Panc1 (cell line): Measurements from ENCODE around the gene CIAO2B. TPM values are rescaled to one million over a fixed set of nuclear protein-coding genes. Genes with fewer than 3 reads are reported as not detected.

Source experiments
- ATAC-seq: fragments of 200-7000 bp; cut with Tn5 transposase; 2 replicates; pipeline ENCODE4 v1.9.1; 2020; ENCODE audit warnings: mild to moderate bottlenecking, moderate library complexity
- BruUV-seq: library from RNA; stranded (reverse); fragments of 400-500 nt; replicated peaks from 2 replicates; lab custom pipeline; 2021; lab: Mats Ljungman, UMichigan
- CTCF ChIA-PET: fragments of 300-600 bp; sonication (Branson Sonifier 250); formaldehyde crosslinking; loops from one replicate; lab custom pipeline; 2022; ENCODE audit warnings: antibody characterized with exemption; lab: Charles Lee
- POLR2A ChIA-PET: fragments of 300-600 bp; sonication (Branson Sonifier 250); formaldehyde crosslinking; loops from one replicate; lab custom pipeline; 2022; ENCODE audit warnings: antibody characterized with exemption; lab: Charles Lee
- DNase-seq: peaks from one replicate; pipeline ENCODE4 v3.0.0-alpha.2; 2010; ENCODE audit warnings: low read depth, low spot score
- H3K27ac ChIP-seq: 2 replicates; pipeline ENCODE4 v1.5.1; 2011; ENCODE audit warnings: mild to moderate bottlenecking, low read length, inconsistent platforms
- H3K27me3 ChIP-seq: fragments of 200-500 bp; sonication (Bioruptor generic); 2 replicates; pipeline ENCODE4 v1.6.0; 2014; ENCODE audit warnings: low read length, inconsistent platforms; ENCODE audit not compliant: control insufficient read depth, insufficient read depth
- H3K36me3 ChIP-seq: fragments of 200-500 bp; sonication (Bioruptor generic); 2 replicates; pipeline ENCODE4 v1.5.1; 2014; ENCODE audit warnings: inconsistent platforms, mild to moderate bottlenecking, low read length, moderate library complexity; ENCODE audit not compliant: control insufficient read depth, insufficient read depth
- H3K4me1 ChIP-seq: 2 replicates; pipeline ENCODE4 v1.5.1; 2011; ENCODE audit warnings: inconsistent platforms, mild to moderate bottlenecking, low read length, moderate library complexity; ENCODE audit not compliant: control insufficient read depth, insufficient read depth
- H3K4me3 ChIP-seq, 2 experiments: 2 replicates each; pipeline ENCODE4 v1.5.1; 2011 to 2012; ENCODE audit warnings: low read depth in 2 of 2, low read length in 2 of 2, mild to moderate bottlenecking in 2 of 2, inconsistent platforms in 1 of 2, moderate library complexity in 1 of 2
- H3K9me3 ChIP-seq: fragments of 200-500 bp; sonication (Bioruptor generic); 2 replicates; pipeline ENCODE4 v1.5.1; 2014; ENCODE audit warnings: low read depth, mild to moderate bottlenecking, inconsistent platforms, low read length, moderate library complexity; ENCODE audit not compliant: control insufficient read depth, insufficient read depth
- POLR2AphosphoS5 ChIP-seq: IDR thresholded peaks from 2 replicates; pipeline ENCODE4 v1.6.1; 2012; ENCODE audit warnings: mild to moderate bottlenecking, low read depth, low read length, moderate library complexity
- SIN3A ChIP-seq: IDR thresholded peaks from 2 replicates; pipeline ENCODE4 v1.6.1; 2012; ENCODE audit warnings: low read depth, mild to moderate bottlenecking, low read length, moderate library complexity, borderline replicate concordance; ENCODE audit not compliant: insufficient read depth
- TCF7L2 ChIP-seq: IDR thresholded peaks from 2 replicates; pipeline ENCODE4 v1.6.1; 2011; ENCODE audit warnings: mild to moderate bottlenecking, low read depth, low read length, inconsistent platforms
- in situ Hi-C: cut with HindIII; loops from 2 replicates; pipeline ENCODE4 v1.10.0; 2016; ENCODE audit warnings: low sequenced_read_pairs, low pct_unique_long_range_greater_than_20kb
- intact Hi-C: fragments of 100-400 bp; cut with micrococcal nuclease; formaldehyde crosslinking; loops from one replicate; pipeline ENCODE4 v1.10.0; 2022; ENCODE audit not compliant: unreplicated experiment
- total RNA-seq: library from RNA; stranded (reverse); gene quantifications from one replicate; pipeline ENCODE4 v1.2.1, GENCODE V29; 2021; ENCODE audit not compliant: unreplicated experiment
- TF ChIP-seq, protein P1 (sequence below): fragments of 450-650 bp; IDR thresholded peaks from 2 replicates; pipeline ENCODE4 v1.5.1; 2017; ENCODE audit warnings: mild to moderate bottlenecking
- TF ChIP-seq, protein P2 (sequence below), 2 experiments: IDR thresholded peaks; 2 replicates each; pipeline ENCODE4 v1.6.1; 2011 to 2012; ENCODE audit warnings: low read depth in 2 of 2, control low read depth in 1 of 2, low read length in 1 of 2, mild to moderate bottlenecking in 1 of 2, moderate library complexity in 1 of 2; ENCODE audit not compliant: insufficient read depth in 1 of 2

The CIAO2B gene
- total RNA-seq, 1 experiment from 2014 or later = 96.6 TPM

DNA sequence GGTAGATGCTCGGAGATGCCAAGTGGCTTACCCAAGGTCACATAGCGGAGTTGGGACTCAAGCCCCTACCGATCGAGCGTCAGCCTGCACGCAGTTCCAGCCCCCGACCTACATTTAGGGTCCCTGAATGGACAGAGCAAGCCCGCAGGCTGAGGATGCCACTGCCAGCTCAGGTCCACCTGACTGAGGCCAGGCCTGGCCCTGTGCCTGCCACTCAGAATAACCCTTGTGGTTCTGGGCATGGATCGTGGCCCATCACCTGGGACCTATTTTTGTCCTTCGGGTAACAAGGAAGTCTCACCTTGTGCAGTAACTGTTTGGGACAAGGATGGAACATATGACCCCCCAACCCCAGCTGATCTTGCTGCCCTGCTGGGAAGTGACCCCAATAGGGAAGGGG, 32.6 kb downstream of the CIAO2B start:
- Histone ChIP-seq H3K36me3 (no peaks in the 10 kb centered on the region), H3K27me3 (no peaks in the 10 kb centered on the region), H3K27ac (no peak overlapping the region), H3K4me3 (no peak overlapping the region), H3K4me1 (peaks cover 9% of the 10 kb centered on the region), H3K9me3 (no peaks in the 10 kb centered on the region)
- TF ChIP-seq, protein P1, sequence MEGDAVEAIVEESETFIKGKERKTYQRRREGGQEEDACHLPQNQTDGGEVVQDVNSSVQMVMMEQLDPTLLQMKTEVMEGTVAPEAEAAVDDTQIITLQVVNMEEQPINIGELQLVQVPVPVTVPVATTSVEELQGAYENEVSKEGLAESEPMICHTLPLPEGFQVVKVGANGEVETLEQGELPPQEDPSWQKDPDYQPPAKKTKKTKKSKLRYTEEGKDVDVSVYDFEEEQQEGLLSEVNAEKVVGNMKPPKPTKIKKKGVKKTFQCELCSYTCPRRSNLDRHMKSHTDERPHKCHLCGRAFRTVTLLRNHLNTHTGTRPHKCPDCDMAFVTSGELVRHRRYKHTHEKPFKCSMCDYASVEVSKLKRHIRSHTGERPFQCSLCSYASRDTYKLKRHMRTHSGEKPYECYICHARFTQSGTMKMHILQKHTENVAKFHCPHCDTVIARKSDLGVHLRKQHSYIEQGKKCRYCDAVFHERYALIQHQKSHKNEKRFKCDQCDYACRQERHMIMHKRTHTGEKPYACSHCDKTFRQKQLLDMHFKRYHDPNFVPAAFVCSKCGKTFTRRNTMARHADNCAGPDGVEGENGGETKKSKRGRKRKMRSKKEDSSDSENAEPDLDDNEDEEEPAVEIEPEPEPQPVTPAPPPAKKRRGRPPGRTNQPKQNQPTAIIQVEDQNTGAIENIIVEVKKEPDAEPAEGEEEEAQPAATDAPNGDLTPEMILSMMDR = no peak
- TF ChIP-seq, protein P2, sequence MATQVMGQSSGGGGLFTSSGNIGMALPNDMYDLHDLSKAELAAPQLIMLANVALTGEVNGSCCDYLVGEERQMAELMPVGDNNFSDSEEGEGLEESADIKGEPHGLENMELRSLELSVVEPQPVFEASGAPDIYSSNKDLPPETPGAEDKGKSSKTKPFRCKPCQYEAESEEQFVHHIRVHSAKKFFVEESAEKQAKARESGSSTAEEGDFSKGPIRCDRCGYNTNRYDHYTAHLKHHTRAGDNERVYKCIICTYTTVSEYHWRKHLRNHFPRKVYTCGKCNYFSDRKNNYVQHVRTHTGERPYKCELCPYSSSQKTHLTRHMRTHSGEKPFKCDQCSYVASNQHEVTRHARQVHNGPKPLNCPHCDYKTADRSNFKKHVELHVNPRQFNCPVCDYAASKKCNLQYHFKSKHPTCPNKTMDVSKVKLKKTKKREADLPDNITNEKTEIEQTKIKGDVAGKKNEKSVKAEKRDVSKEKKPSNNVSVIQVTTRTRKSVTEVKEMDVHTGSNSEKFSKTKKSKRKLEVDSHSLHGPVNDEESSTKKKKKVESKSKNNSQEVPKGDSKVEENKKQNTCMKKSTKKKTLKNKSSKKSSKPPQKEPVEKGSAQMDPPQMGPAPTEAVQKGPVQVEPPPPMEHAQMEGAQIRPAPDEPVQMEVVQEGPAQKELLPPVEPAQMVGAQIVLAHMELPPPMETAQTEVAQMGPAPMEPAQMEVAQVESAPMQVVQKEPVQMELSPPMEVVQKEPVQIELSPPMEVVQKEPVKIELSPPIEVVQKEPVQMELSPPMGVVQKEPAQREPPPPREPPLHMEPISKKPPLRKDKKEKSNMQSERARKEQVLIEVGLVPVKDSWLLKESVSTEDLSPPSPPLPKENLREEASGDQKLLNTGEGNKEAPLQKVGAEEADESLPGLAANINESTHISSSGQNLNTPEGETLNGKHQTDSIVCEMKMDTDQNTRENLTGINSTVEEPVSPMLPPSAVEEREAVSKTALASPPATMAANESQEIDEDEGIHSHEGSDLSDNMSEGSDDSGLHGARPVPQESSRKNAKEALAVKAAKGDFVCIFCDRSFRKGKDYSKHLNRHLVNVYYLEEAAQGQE (IDR thresholded peaks at IDR 0.05; ENCODE audit: insufficient read depth in 1 of 2, low read depth in 2 of 2, low read length in 1 of 2) = no peak
- no peak for TF ChIP-seq SIN3A
- TF ChIP-seq TCF7L2 = no peak
- no peak for TF ChIP-seq POLR2AphosphoS5
- intact Hi-C loops = no loop called here
- no TSS peak for BruUV-seq
- CTCF ChIA-PET = interaction anchor here (0.5 to 0.6 kb wide), 2 partner anchors 43 to 921 kb away, joined by 3 to 5 read pairs; no protein-coding TSS in a partner anchor
- ATAC-seq (no peak), DNase-seq (no peak)
- in situ Hi-C loops = no loop called here
- POLR2A ChIA-PET = no interaction called here

DNA sequence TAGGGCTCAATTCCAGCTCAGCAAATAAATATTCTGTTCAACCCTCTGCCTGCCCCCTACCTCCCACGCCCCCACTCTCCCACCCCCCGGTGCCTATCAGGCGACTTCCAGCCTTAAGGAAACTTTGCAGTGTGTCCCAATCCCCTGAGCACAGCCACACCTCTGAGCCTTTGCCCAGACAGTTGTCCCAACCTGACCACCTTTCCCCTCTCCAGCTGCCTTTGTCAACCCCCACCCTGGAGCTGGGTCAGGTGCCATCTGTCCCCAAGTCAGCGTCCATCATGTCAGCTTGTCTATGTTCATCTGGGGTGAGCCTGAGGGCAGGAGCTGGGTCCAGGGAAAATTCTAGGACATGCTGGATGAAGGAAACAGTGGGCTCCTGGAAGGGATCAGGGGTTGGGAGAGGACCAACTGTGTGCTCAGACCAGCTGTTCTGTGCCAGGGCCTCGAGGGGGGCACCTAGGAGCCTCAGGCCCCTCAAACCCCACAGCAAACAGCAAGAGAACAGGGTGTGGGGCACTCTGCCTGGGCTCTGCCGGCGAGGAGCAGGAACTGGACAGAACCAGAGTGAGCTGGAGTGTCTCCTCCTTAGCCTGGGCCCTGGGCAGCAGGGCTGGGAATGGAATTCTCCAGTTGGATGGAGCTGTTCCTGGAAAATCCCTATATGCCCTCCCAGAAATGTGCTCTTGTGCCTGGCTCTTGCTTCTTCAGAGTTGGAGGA, 33.3 kb downstream of the CIAO2B start:
- no peak overlapping the region for H3K4me3 ChIP-seq
- DNase-seq (no peak), ATAC-seq (no peak)
- no peaks in the 10 kb centered on the region for H3K36me3 ChIP-seq
- peaks cover 9% of the 10 kb centered on the region for H3K4me1 ChIP-seq
- ChIA-PET POLR2A (no interaction called here), CTCF (interaction anchor here (0.5 to 0.6 kb wide), 2 partner anchors 43 to 921 kb away, joined by 3 to 5 read pairs; no protein-coding TSS in a partner anchor)
- no peak for TF ChIP-seq SIN3A
- no peak for TF ChIP-seq POLR2AphosphoS5
- TF ChIP-seq TCF7L2 = no peak
- TF ChIP-seq, protein P2 (IDR thresholded peaks at IDR 0.05; ENCODE audit: insufficient read depth in 1 of 2, low read depth in 2 of 2, low read length in 1 of 2) = no peak
- TF ChIP-seq, protein P1 = no peak
- H3K9me3 ChIP-seq = no peaks in the 10 kb centered on the region
- H3K27ac ChIP-seq = no peak overlapping the region
- H3K27me3 ChIP-seq = no peaks in the 10 kb centered on the region
- no TSS peak for BruUV-seq
- in situ Hi-C loops = no loop called here
- intact Hi-C loops = no loop called here
